Upper lobe of left lung (tissue), 6 donors: Measurements from ENCODE around the gene KRT23. TPM values are rescaled to one million over a fixed set of nuclear protein-coding genes. Genes with fewer than 3 reads are reported as not detected.

Experiments
- ATAC-seq, 2 donors: fragments of 200-7000 bp; cut with Tn5 transposase; one replicate each; pipeline ENCODE4 v1.9.1; 2022; ENCODE audit warnings: mild to moderate bottlenecking in 2 of 2, moderate library complexity in 2 of 2; ENCODE audit not compliant: low FRiP score in 2 of 2
- DNase-seq, 2 donors: peaks; one replicate each; pipeline ENCODE4 v3.0.0-alpha.2; 2019 to 2020
- H3K27ac ChIP-seq, 4 donors: fragments of 200-600 bp; sonication (generic); one replicate each; pipeline ENCODE4 v1.5.1; 2016 to 2019
- H3K27me3 ChIP-seq, 4 donors: fragments of 200-600 bp; sonication (generic); one replicate each; pipeline ENCODE4 v1.5.1; 2017 to 2019
- H3K36me3 ChIP-seq, 4 donors: fragments of 200-600 bp; sonication (generic); one replicate each; pipeline ENCODE4 v1.5.1; 2016 to 2019
- H3K4me1 ChIP-seq, 4 donors: fragments of 200-600 bp; sonication (generic); one replicate each; pipeline ENCODE4 v1.5.1; 2018 to 2019
- H3K4me3 ChIP-seq, 4 donors: fragments of 200-600 bp; sonication (generic); one replicate each; pipeline ENCODE4 v1.5.1; 2017 to 2019; ENCODE audit warnings: mild to moderate bottlenecking in 2 of 4, moderate library complexity in 1 of 4
- H3K9me3 ChIP-seq, 4 donors: fragments of 200-600 bp; sonication (generic); one replicate each; pipeline ENCODE4 v1.5.1; 2018 to 2019
- EP300 ChIP-seq, 4 donors: sonication (generic); formaldehyde crosslinking; IDR thresholded peaks; one replicate each; pipeline ENCODE4 v1.5.1; 2017; ENCODE audit warnings: antibody characterized with exemption in 4 of 4, control low read depth in 2 of 4
- POLR2A ChIP-seq, 4 donors: fragments of 450-650 bp; IDR thresholded peaks; one replicate each; pipeline ENCODE4 v1.5.1; 2016 to 2017; ENCODE audit warnings: antibody characterized with exemption in 4 of 4, mild to moderate bottlenecking in 2 of 4
- POLR2AphosphoS5 ChIP-seq, 2 donors: sonication (generic); formaldehyde crosslinking; IDR thresholded peaks; one replicate each; pipeline ENCODE4 v1.5.1; 2017; ENCODE audit warnings: antibody characterized with exemption in 2 of 2
- WGBS, 2 donors: methylation state at CpG; one replicate each; pipeline ENCODE4 v1.1.5; 2017 to 2018; 5-methylcytosine and 5-hydroxymethylcytosine counted together
- total RNA-seq, 6 donors: library from RNA; depleted of rRNA in 4 of 6; stranded (reverse); fragments of >200 nt in 4 of 6; gene quantifications; one replicate each; pipeline versions ENCODE4 v1.1.0 to v1.2.1, GENCODE V29; 2016 to 2021
- TF ChIP-seq, protein P1 (sequence below), 6 experiments: fragments of 450-650 bp in 4 of 6; fragments of 200-600 bp in 2 of 6; sonication (generic) in 2 of 6; IDR thresholded peaks; one replicate each; pipeline ENCODE4 v1.5.1; 2016 to 2019; ENCODE audit warnings: antibody characterized with exemption in 6 of 6
- donor health status: DM: no; HTN: no; CAD: no; lungs with moderate emphysema.
- donor health status: DM: no; HTN: yes; CAD: no; lungs with severe emphysema.

KRT23 gene
- total RNA-seq, 6 donors from 2014 or later: 0.49 to 10.7 (median 3.1) TPM

GRCh38 chr17:40936437-40936971 lies 942 bp downstream of the KRT23 start:
- Histone ChIP-seq H3K4me3 (no peak overlapping the region), H3K9me3 (no peaks in the 10 kb centered on the region), H3K27me3 (no peaks in the 10 kb centered on the region), H3K27ac (peak overlapping the region in 1 of 4 donors; percentile 31), H3K36me3 (no peaks in the 10 kb centered on the region), H3K4me1 (no peaks in the 10 kb centered on the region)
- TF ChIP-seq EP300 (IDR thresholded peaks at IDR 0.05) (no peak), POLR2AphosphoS5 (IDR thresholded peaks at IDR 0.05) (no peak), POLR2A (IDR thresholded peaks at IDR 0.05) (no peak)
- TF ChIP-seq, protein P1, sequence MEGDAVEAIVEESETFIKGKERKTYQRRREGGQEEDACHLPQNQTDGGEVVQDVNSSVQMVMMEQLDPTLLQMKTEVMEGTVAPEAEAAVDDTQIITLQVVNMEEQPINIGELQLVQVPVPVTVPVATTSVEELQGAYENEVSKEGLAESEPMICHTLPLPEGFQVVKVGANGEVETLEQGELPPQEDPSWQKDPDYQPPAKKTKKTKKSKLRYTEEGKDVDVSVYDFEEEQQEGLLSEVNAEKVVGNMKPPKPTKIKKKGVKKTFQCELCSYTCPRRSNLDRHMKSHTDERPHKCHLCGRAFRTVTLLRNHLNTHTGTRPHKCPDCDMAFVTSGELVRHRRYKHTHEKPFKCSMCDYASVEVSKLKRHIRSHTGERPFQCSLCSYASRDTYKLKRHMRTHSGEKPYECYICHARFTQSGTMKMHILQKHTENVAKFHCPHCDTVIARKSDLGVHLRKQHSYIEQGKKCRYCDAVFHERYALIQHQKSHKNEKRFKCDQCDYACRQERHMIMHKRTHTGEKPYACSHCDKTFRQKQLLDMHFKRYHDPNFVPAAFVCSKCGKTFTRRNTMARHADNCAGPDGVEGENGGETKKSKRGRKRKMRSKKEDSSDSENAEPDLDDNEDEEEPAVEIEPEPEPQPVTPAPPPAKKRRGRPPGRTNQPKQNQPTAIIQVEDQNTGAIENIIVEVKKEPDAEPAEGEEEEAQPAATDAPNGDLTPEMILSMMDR (IDR thresholded peaks at IDR 0.05): no peak
- DNase-seq (peak in 1 of 2 donors; percentile 54), ATAC-seq (peak; percentile 14 to 30)
- WGBS, 2 donors: 80 to 84% methylated on average over 10 to 15 of the region's 19 CpGs

GRCh38 chr17:40935624-40936023 lies 1.8 kb downstream of the KRT23 start:
- no peak overlapping the region for H3K27ac ChIP-seq
- H3K36me3 ChIP-seq: no peaks in the 10 kb centered on the region
- 71 to 73% methylated on average over 3 of the region's 3 CpGs for WGBS, 2 donors
- no peaks in the 10 kb centered on the region for H3K4me1 ChIP-seq
- ATAC-seq (no peak), DNase-seq (no peak)
- no peaks in the 10 kb centered on the region for H3K9me3 ChIP-seq
- TF ChIP-seq EP300 (IDR thresholded peaks at IDR 0.05) (no peak), POLR2AphosphoS5 (IDR thresholded peaks at IDR 0.05) (no peak), POLR2A (IDR thresholded peaks at IDR 0.05) (no peak)
- TF ChIP-seq, protein P1 (IDR thresholded peaks at IDR 0.05): no peak
- H3K4me3 ChIP-seq: no peak overlapping the region
- H3K27me3 ChIP-seq: no peaks in the 10 kb centered on the region

DNA sequence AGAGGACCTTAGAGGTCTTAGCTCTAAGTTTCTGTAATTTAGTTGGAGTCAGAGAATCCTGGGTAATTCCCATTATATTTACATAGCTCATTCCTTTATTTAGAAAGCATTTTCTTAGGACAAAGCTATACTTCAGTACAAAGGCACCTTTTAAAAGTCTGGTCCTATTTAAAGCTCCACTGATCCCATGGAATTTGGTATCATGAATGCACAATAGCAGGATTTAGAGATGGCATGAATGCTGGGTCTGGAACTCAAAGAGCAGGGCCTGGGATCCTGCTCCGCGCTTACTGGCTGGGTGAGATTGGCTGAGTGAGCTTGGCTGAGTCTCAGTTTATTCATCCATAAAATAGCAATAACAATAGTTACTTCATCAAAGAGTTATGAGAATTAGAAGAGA lies 4.8 kb downstream of the KRT23 start:
- Histone ChIP-seq H3K36me3 (no peaks in the 10 kb centered on the region), H3K9me3 (no peaks in the 10 kb centered on the region), H3K4me3 (no peak overlapping the region), H3K4me1 (no peaks in the 10 kb centered on the region), H3K27me3 (no peaks in the 10 kb centered on the region), H3K27ac (no peak overlapping the region)
- DNase-seq: no peak
- 70 to 88% methylated on average over 2 of the region's 2 CpGs for WGBS, 2 donors
- no peak for ATAC-seq
- TF ChIP-seq POLR2A (IDR thresholded peaks at IDR 0.05) (no peak), POLR2AphosphoS5 (IDR thresholded peaks at IDR 0.05) (no peak), EP300 (IDR thresholded peaks at IDR 0.05) (no peak)
- TF ChIP-seq, protein P1 (IDR thresholded peaks at IDR 0.05): no peak

DNA sequence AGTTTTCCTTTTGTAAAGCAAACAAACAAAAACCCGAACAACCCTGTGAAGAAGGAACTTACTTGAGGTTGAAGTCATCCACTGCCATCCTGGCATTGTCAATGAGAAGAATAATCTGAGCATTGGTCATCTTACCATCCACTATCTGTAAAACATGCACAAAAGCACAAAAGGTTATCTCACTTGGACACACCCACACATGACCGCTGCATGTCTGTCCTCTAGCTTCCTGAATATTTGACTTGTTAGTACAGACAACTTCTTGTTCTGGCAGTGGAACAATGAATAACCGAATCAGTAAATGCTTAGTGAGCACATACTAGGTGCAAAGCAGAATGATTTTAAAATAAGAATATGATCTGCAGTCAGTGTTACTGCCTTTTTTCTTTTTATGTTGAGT lies 6.1 kb downstream of the KRT23 start:
- Histone ChIP-seq H3K4me1 (no peaks in the 10 kb centered on the region), H3K27ac (no peak overlapping the region), H3K27me3 (no peaks in the 10 kb centered on the region), H3K4me3 (no peak overlapping the region), H3K9me3 (no peaks in the 10 kb centered on the region), H3K36me3 (no peaks in the 10 kb centered on the region)
- DNase-seq: no peak
- no peak for ATAC-seq
- TF ChIP-seq POLR2AphosphoS5 (IDR thresholded peaks at IDR 0.05) (no peak), EP300 (IDR thresholded peaks at IDR 0.05) (no peak), POLR2A (IDR thresholded peaks at IDR 0.05) (no peak)
- TF ChIP-seq, protein P1 (IDR thresholded peaks at IDR 0.05): no peak
- 61 to 71% methylated on average over 3 of the region's 3 CpGs for WGBS, 2 donors

DNA sequence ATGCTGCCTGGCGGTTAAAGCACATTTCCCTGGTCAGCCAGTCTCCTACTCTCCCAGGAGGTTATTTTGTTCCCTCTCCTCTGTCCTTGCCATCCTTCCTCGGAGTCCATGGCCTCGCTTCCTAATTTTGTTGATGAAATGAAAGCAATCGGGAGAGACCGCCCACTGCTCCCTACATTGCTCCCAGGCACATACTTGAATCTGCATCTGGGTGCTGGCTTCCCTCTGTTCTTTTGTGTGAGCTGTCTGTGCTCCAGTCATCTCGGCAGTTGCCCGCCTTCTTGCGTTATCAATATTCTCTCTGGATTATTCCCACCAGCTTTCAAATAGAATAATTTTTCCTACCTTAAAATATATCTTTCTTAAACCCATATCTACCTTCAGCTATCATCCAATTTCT lies 11.1 kb downstream of the KRT23 start:
- no peak for TF ChIP-seq POLR2AphosphoS5 (IDR thresholded peaks at IDR 0.05)
- H3K4me3 ChIP-seq: no peak overlapping the region

More for the DNA sequence above, 11.1 kb downstream of the KRT23 start:
- ATAC-seq: no peak
- H3K27ac ChIP-seq: no peak overlapping the region
- 80 to 85% methylated on average over 8 of the region's 8 CpGs for WGBS, 2 donors
- DNase-seq: no peak
- H3K4me1 ChIP-seq: no peaks in the 10 kb centered on the region
- no peaks in the 10 kb centered on the region for H3K27me3 ChIP-seq
- H3K36me3 ChIP-seq: no peaks in the 10 kb centered on the region
- H3K9me3 ChIP-seq: no peaks in the 10 kb centered on the region
